ENCODE measurements around the gene LINC01488.

GRCh38 chr11:69487849-69488542, 6.5 kb downstream of the LINC01488 start:
- TF ChIP-seq CTCF (IDR thresholded peaks at IDR 0.05) (no peak), POLR2A (IDR thresholded peaks at IDR 0.05) (no peak)
